ENCODE measurements around the gene OR5B3. TPM values are rescaled to one million over a fixed set of nuclear protein-coding genes. Genes with fewer than 3 reads are reported as not detected.

The OR5B3 gene
- polyA plus RNA-seq, 1 of the 3 experiments (the other 2 are of a cell fraction), result not detected

- 6% methylated on average over 1 of the region's 1 CpG for WGBS (ENCODE audit: low lambda C conversion rate)
- CTCF ChIA-PET, result no interaction called here
Observed at GRCh38 chr11:58442136-58442535, 35.5 kb upstream of the OR5B3 start, which contains the start of gene OR5B12. TSS of gene OR5B12 (minus strand) at chr11:58442236. CDS start at chr11:58440151, 2,085 bp downstream.

GRCh38 chr11:58438486-58438885, 31.8 kb upstream of the OR5B3 start:
- no peaks in the 10 kb centered on the region for H3K4me1 ChIP-seq (ENCODE audit: control insufficient read depth in 1 of 2, insufficient read depth in 2 of 2, low read depth in 1 of 2, low read length in 1 of 2)
- H3K9ac ChIP-seq, result no peak overlapping the region
- 2% methylated on average over 4 of the region's 4 CpGs for WGBS (ENCODE audit: low lambda C conversion rate)
- H3K36me3 ChIP-seq (replicated peaks in 1 of 2; ENCODE audit: control insufficient read depth in 1 of 2, insufficient read depth in 2 of 2, low read length in 1 of 2), result no peaks in the 10 kb centered on the region
- no peak for DNase-seq
- POLR2A ChIA-PET, result no interaction called here
- H3K4me3 ChIP-seq (ENCODE audit: low read depth in 2 of 2, low read length in 1 of 2), result no peak overlapping the region
- H3K79me2 ChIP-seq (ENCODE audit: insufficient read depth), result no peaks in the 10 kb centered on the region
- H3K27ac ChIP-seq (ENCODE audit: low read depth in 2 of 2, low read length in 1 of 2), result no peak overlapping the region
- H3F3A ChIP-seq (replicated peaks; ENCODE audit: insufficient read depth), result no peaks in the 10 kb centered on the region
- H3K27me3 ChIP-seq (ENCODE audit: insufficient read depth), result no peaks in the 10 kb centered on the region
- no peaks in the 10 kb centered on the region for H4K20me1 ChIP-seq (ENCODE audit: insufficient read depth)
- H2AFZ ChIP-seq (ENCODE audit: low read depth), result no peak overlapping the region
- CTCF ChIA-PET, result no interaction called here
- H3K9me3 ChIP-seq, result peaks cover 5% of the 10 kb centered on the region; the same call in 1 of the 2 replicates
- no peak overlapping the region for H3K4me2 ChIP-seq
- H3K9me2 ChIP-seq, result no peaks in the 10 kb centered on the region
- TF ChIP-seq ZBTB33 (IDR thresholded peaks at IDR 0.05; ENCODE audit: borderline replicate concordance, low read depth) (no peak), REST (IDR thresholded peaks at IDR 0.05; ENCODE audit: low read depth, low read length) (no peak), RFX5 (IDR thresholded peaks at IDR 0.05; ENCODE audit: low read length) (no peak), FOSL2 (IDR thresholded peaks at IDR 0.05; ENCODE audit: borderline replicate concordance, low read depth) (no peak), RCOR1 (IDR thresholded peaks at IDR 0.05; ENCODE audit: low read length) (no peak), USF2 (IDR thresholded peaks at IDR 0.05; ENCODE audit: borderline replicate concordance, low read depth, low read length) (no peak), RXRA (IDR thresholded peaks at IDR 0.05; ENCODE audit: borderline replicate concordance, low read depth) (no peak), NFIC (IDR thresholded peaks at IDR 0.05; ENCODE audit: borderline replicate concordance) (no peak)
- TF ChIP-seq, protein P1, sequence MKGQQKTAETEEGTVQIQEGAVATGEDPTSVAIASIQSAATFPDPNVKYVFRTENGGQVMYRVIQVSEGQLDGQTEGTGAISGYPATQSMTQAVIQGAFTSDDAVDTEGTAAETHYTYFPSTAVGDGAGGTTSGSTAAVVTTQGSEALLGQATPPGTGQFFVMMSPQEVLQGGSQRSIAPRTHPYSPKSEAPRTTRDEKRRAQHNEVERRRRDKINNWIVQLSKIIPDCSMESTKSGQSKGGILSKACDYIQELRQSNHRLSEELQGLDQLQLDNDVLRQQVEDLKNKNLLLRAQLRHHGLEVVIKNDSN (IDR thresholded peaks at IDR 0.05; ENCODE audit: borderline replicate concordance, low read depth), result no peak

More at GRCh38 chr11:58442136-58442535, 35.5 kb upstream of the OR5B3 start, which contains the start of gene OR5B12:
- no peaks in the 10 kb centered on the region for H3F3A ChIP-seq (replicated peaks; ENCODE audit: insufficient read depth)
- no peak within 1 kb of the TSS for H2AFZ ChIP-seq (ENCODE audit: low read depth)
- no peaks in the 10 kb centered on the region for H3K79me2 ChIP-seq (ENCODE audit: insufficient read depth)
- H3K4me3 ChIP-seq (ENCODE audit: low read depth in 2 of 2, low read length in 1 of 2), result no peak within 1 kb of the TSS
- TF ChIP-seq RFX5 (IDR thresholded peaks at IDR 0.05; ENCODE audit: low read length) (no peak), FOSL2 (IDR thresholded peaks at IDR 0.05; ENCODE audit: borderline replicate concordance, low read depth) (no peak), EP300 (IDR thresholded peaks at IDR 0.05; ENCODE audit: borderline replicate concordance in 1 of 2, low read depth in 1 of 2, low read length in 1 of 2) (no peak), FOXJ3 (CRISPR knock-in tag; IDR thresholded peaks at IDR 0.05) (no peak), GATA2 (CRISPR knock-in tag; IDR thresholded peaks at IDR 0.05) (no peak), RAD21 (IDR thresholded peaks at IDR 0.05; ENCODE audit: low read length) (no peak), ZBTB33 (IDR thresholded peaks at IDR 0.05; ENCODE audit: borderline replicate concordance, low read depth) (no peak)
- TF ChIP-seq, protein P1 (IDR thresholded peaks at IDR 0.05; ENCODE audit: borderline replicate concordance, low read depth), result no peak
- H3K27me3 ChIP-seq (ENCODE audit: insufficient read depth), result no peaks in the 10 kb centered on the region
- POLR2A ChIA-PET, result no interaction called here
- H3K4me2 ChIP-seq, result no peak within 1 kb of the TSS
- H3K36me3 ChIP-seq (replicated peaks in 1 of 2; ENCODE audit: control insufficient read depth in 1 of 2, insufficient read depth in 2 of 2, low read length in 1 of 2), result no peaks in the 10 kb centered on the region
- no peaks in the 10 kb centered on the region for H3K4me1 ChIP-seq (ENCODE audit: control insufficient read depth in 1 of 2, insufficient read depth in 2 of 2, low read depth in 1 of 2, low read length in 1 of 2)
- no peak for DNase-seq
- no peak within 1 kb of the TSS for H3K9ac ChIP-seq
- H3K9me3 ChIP-seq, result peaks cover 2% of the 10 kb centered on the region; the same call in 1 of the 2 replicates
- no peaks in the 10 kb centered on the region for H3K9me2 ChIP-seq
- H4K20me1 ChIP-seq (ENCODE audit: insufficient read depth), result no peaks in the 10 kb centered on the region
- H3K27ac ChIP-seq (ENCODE audit: low read depth in 2 of 2, low read length in 1 of 2), result no peak within 1 kb of the TSS

Measured in SK-N-SH (cell line).